Activated B cell treated with CpG ODN at 0.5 μM for 24 hours (primary cell): ENCODE results near the gene GABPB1. TPM values are rescaled to one million over a fixed set of nuclear protein-coding genes. Genes with fewer than 3 reads are reported as not detected.

Experiments used
- ATAC-seq: fragments of 200-7000 bp; cut with Tn5 transposase; one replicate; pipeline ENCODE4 v1.10.0; 2021; ENCODE audit warnings: low read depth, mild to moderate bottlenecking, moderate library complexity
- CTCF ChIA-PET: fragments of 350-600 bp; sonication (Branson Sonifier 250); formaldehyde crosslinking; loops from one replicate; lab custom pipeline; 2021; ENCODE audit warnings: antibody characterized with exemption; lab: Charles Lee
- POLR2A ChIA-PET: fragments of 350-600 bp; sonication (Branson Sonifier 250); formaldehyde crosslinking; loops from one replicate; lab custom pipeline; 2021; ENCODE audit warnings: antibody characterized with exemption; lab: Charles Lee
- DNase-seq: peaks from one replicate; pipeline ENCODE4 v3.0.0; 2022
- H3K27ac Mint-ChIP-seq: one replicate; pipeline ENCODE4 v1.8.0; 2020; ENCODE audit warnings: mixed read lengths
- H3K27me3 Mint-ChIP-seq: one replicate; pipeline ENCODE4 v1.8.0; 2021; ENCODE audit warnings: mixed read lengths
- H3K36me3 Mint-ChIP-seq: one replicate; pipeline ENCODE4 v1.8.0; 2021; ENCODE audit warnings: low read depth, mixed read lengths
- H3K4me1 Mint-ChIP-seq: one replicate; pipeline ENCODE4 v1.8.0; 2021; ENCODE audit warnings: mixed read lengths
- H3K4me3 Mint-ChIP-seq: one replicate; pipeline ENCODE4 v1.8.0; 2020; ENCODE audit warnings: mild to moderate bottlenecking, mixed read lengths
- H3K9me3 Mint-ChIP-seq: one replicate; pipeline ENCODE4 v1.8.0; 2020; ENCODE audit warnings: mixed read lengths
- intact Hi-C: fragments of 100-400 bp; cut with micrococcal nuclease; formaldehyde crosslinking; loops from one replicate; pipeline ENCODE4 v1.15.1; 2024
- total RNA-seq: library from RNA; stranded (reverse); gene quantifications from 2 replicates; pipeline ENCODE4 v1.2.3, GENCODE V29; 2022
- TF ChIP-seq, protein P1 (sequence below): fragments of 200-600 bp; IDR thresholded peaks from one replicate; pipeline ENCODE4 v1.8.0; 2022; ENCODE audit warnings: antibody characterized with exemption, mild to moderate bottlenecking

GABPB1 gene
- total RNA-seq, 1 donor from 2014 or later, result 32.7 TPM

GRCh38 chr15:50257332-50257731 is 97.7 kb downstream of the GABPB1 start:
- no peak for DNase-seq
- POLR2A ChIA-PET, result no interaction called here
- Mint-ChIP-seq H3K9me3 (no peaks in the 10 kb centered on the region), H3K27ac (no peak overlapping the region), H3K36me3 (no peaks in the 10 kb centered on the region), H3K4me3 (no peak overlapping the region), H3K4me1 (peaks cover 5% of the 10 kb centered on the region), H3K27me3 (no peaks in the 10 kb centered on the region)
- intact Hi-C loops, result no loop called here
- TF ChIP-seq, protein P1, sequence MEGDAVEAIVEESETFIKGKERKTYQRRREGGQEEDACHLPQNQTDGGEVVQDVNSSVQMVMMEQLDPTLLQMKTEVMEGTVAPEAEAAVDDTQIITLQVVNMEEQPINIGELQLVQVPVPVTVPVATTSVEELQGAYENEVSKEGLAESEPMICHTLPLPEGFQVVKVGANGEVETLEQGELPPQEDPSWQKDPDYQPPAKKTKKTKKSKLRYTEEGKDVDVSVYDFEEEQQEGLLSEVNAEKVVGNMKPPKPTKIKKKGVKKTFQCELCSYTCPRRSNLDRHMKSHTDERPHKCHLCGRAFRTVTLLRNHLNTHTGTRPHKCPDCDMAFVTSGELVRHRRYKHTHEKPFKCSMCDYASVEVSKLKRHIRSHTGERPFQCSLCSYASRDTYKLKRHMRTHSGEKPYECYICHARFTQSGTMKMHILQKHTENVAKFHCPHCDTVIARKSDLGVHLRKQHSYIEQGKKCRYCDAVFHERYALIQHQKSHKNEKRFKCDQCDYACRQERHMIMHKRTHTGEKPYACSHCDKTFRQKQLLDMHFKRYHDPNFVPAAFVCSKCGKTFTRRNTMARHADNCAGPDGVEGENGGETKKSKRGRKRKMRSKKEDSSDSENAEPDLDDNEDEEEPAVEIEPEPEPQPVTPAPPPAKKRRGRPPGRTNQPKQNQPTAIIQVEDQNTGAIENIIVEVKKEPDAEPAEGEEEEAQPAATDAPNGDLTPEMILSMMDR, result no peak
- no peak for ATAC-seq
- CTCF ChIA-PET, result no interaction called here

GRCh38 chr15:50256188-50257041 is 98.6 kb downstream of the GABPB1 start:
- Mint-ChIP-seq H3K36me3 (no peaks in the 10 kb centered on the region), H3K4me3 (no peak overlapping the region), H3K27ac (no peak overlapping the region), H3K9me3 (no peaks in the 10 kb centered on the region), H3K27me3 (no peaks in the 10 kb centered on the region), H3K4me1 (peaks cover 5% of the 10 kb centered on the region)
- DNase-seq (no peak), ATAC-seq (no peak)
- ChIA-PET CTCF (no interaction called here), POLR2A (no interaction called here)
- intact Hi-C loops, result no loop called here
- TF ChIP-seq, protein P1, result no peak

GRCh38 chr15:50252556-50252955 is 102.4 kb downstream of the GABPB1 start:
- Mint-ChIP-seq H3K9me3 (no peaks in the 10 kb centered on the region), H3K27ac (no peak overlapping the region), H3K27me3 (no peaks in the 10 kb centered on the region), H3K4me3 (no peak overlapping the region), H3K4me1 (peaks cover 7% of the 10 kb centered on the region), H3K36me3 (no peaks in the 10 kb centered on the region)
- intact Hi-C loops, result no loop called here
- TF ChIP-seq, protein P1, result no peak
- DNase-seq (no peak), ATAC-seq (no peak)
- ChIA-PET POLR2A (interaction anchor here (0.6 kb wide), 1 partner anchor 51 kb away, joined by 4 read pairs; no protein-coding TSS in a partner anchor), CTCF (no interaction called here)

GRCh38 chr15:50251638-50252182 is 103.3 kb downstream of the GABPB1 start:
- Mint-ChIP-seq H3K27ac (no peak overlapping the region), H3K36me3 (no peaks in the 10 kb centered on the region), H3K4me1 (peaks cover 9% of the 10 kb centered on the region), H3K4me3 (no peak overlapping the region), H3K27me3 (no peaks in the 10 kb centered on the region), H3K9me3 (no peaks in the 10 kb centered on the region)
- DNase-seq (no peak), ATAC-seq (no peak)
- ChIA-PET CTCF (no interaction called here), POLR2A (no interaction called here)
- TF ChIP-seq, protein P1, result no peak
- intact Hi-C loops, result no loop called here

DNA sequence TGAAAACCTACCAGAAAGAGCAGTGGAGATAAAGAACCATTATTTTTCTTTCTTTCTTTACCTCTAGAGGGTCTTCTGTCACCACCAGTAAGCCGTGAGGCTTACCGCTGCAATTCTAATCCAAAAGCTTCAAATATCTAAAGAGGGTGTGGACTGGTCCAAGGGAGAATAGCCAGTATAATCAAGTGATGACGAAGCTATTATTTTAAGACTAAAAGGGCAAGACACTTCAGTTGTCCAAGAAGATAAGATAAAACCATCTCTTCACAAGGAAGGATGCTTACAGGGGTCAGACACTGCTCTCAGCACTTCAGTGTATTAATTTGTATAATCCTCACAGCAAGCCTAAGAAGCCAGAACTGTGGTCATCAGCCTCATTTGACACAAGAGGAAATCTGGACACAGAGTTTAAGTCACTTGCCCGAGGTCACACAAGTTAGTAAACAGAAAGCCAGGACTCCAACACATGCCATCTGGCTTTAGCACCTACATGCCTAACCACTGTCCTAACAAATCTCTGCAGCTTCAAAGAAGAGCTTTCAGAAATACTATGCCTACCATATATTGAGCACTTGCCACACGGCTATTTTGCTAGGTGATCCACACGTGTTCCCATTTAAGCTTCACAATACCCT is 104.1 kb downstream of the GABPB1 start:
- Mint-ChIP-seq H3K9me3 (no peaks in the 10 kb centered on the region), H3K4me1 (peaks cover 9% of the 10 kb centered on the region), H3K36me3 (no peaks in the 10 kb centered on the region), H3K27me3 (no peaks in the 10 kb centered on the region), H3K27ac (no peak overlapping the region), H3K4me3 (no peak overlapping the region)
- POLR2A ChIA-PET, result no interaction called here
- TF ChIP-seq, protein P1, result no peak
- ATAC-seq, result no peak
- DNase-seq, result no peak
- CTCF ChIA-PET, result no interaction called here
- intact Hi-C loops, result no loop called here
